CD4-positive, alpha-beta T cell (primary cell): ENCODE data around the gene PRRT4. TPM values are rescaled to one million over a fixed set of nuclear protein-coding genes. Genes with fewer than 3 reads are reported as not detected.

Experiments used
- ATAC-seq: fragments of 200-7000 bp; cut with Tn5 transposase; one replicate; pipeline ENCODE4 v1.10.0; 2022; ENCODE audit warnings: mild to moderate bottlenecking; ENCODE audit not compliant: poor library complexity
- CTCF ChIA-PET: fragments of 350-600 bp; sonication (Branson Sonifier 250); formaldehyde crosslinking; loops from one replicate; lab custom pipeline; 2021; ENCODE audit warnings: antibody characterized with exemption, inconsistent platforms; lab: Charles Lee
- POLR2A ChIA-PET: fragments of 350-600 bp; sonication (Branson Sonifier 250); formaldehyde crosslinking; loops from one replicate; lab custom pipeline; 2021; ENCODE audit warnings: antibody characterized with exemption, inconsistent platforms; lab: Charles Lee
- DNase-seq, 14 experiments: peaks; one replicate each; pipeline ENCODE4 v3.0.0-alpha.2; 2013 to 2020; ENCODE audit warnings: mixed read lengths in 2 of 14
- H3K27ac ChIP-seq, 2 donors: one replicate each; pipeline versions ENCODE4 v1.5.1 to v1.7.0; 2013; ENCODE audit warnings: low read length in 2 of 2, low read depth in 1 of 2, mild to moderate bottlenecking in 1 of 2
- H3K27me3 ChIP-seq, 2 experiments: 1 replicate in 1 of 2; 2 replicates in 1 of 2; pipeline versions ENCODE4 v1.6.1 to v1.7.0; 2013; ENCODE audit warnings: low read length in 2 of 2, control low read depth in 1 of 2, mild to moderate bottlenecking in 1 of 2, moderate library complexity in 1 of 2; ENCODE audit not compliant: insufficient read depth in 2 of 2, control insufficient read depth in 1 of 2
- H3K36me3 ChIP-seq: one replicate; pipeline ENCODE4 v1.6.1; 2013; ENCODE audit warnings: low read length, control low read depth; ENCODE audit not compliant: insufficient read depth
- H3K4me1 ChIP-seq: one replicate; pipeline ENCODE4 v1.6.1; 2013; ENCODE audit warnings: low read length, control low read depth; ENCODE audit not compliant: insufficient read depth
- H3K4me3 ChIP-seq: one replicate; pipeline ENCODE4 v1.5.1; 2013; ENCODE audit warnings: mild to moderate bottlenecking, low read length, moderate library complexity
- H3K9me3 ChIP-seq, 2 experiments: 1 replicate in 1 of 2; 2 replicates in 1 of 2; pipeline versions ENCODE4 v1.6.1 to v1.7.0; 2013; ENCODE audit warnings: low read length in 2 of 2, mild to moderate bottlenecking in 2 of 2, control low read depth in 1 of 2, moderate library complexity in 1 of 2; ENCODE audit not compliant: control insufficient read depth in 1 of 2, insufficient read depth in 1 of 2
- H3K27ac Mint-ChIP-seq: one replicate; pipeline ENCODE4 v1.8.0; 2020; ENCODE audit warnings: mixed read lengths
- H3K27me3 Mint-ChIP-seq: one replicate; pipeline ENCODE4 v1.8.0; 2021; ENCODE audit warnings: mixed read lengths
- H3K36me3 Mint-ChIP-seq: one replicate; pipeline ENCODE4 v1.8.0; 2021; ENCODE audit warnings: low read depth, mixed read lengths
- H3K4me1 Mint-ChIP-seq: one replicate; pipeline ENCODE4 v1.8.0; 2021; ENCODE audit warnings: low read depth, mixed read lengths
- H3K4me3 Mint-ChIP-seq: one replicate; pipeline ENCODE4 v1.8.0; 2020; ENCODE audit warnings: mild to moderate bottlenecking, mixed read lengths
- H3K9me3 Mint-ChIP-seq: one replicate; pipeline ENCODE4 v1.8.0; 2020; ENCODE audit warnings: mixed read lengths
- intact Hi-C, 2 experiments: fragments of 100-400 bp; cut with DNase I in 1 of 2; cut with micrococcal nuclease in 1 of 2; formaldehyde crosslinking; loops; one replicate each; pipeline versions ENCODE4 v1.15.1 to v1.9.0; 2023 to 2025; cut with DNase I, micrococcal nuclease
- total RNA-seq, 174 experiments: library from RNA in 2 of 174; stranded (reverse) in 2 of 174; gene quantifications; one replicate each; pipeline ENCODE4 v1.2.3 and lab custom pipeline; 2021 to 2026
- TF ChIP-seq, protein P1 (sequence below): fragments of 200-600 bp; IDR thresholded peaks from one replicate; pipeline ENCODE4 v1.8.0; 2022; ENCODE audit warnings: antibody characterized with exemption, mild to moderate bottlenecking

Gene PRRT4
- total RNA-seq, 2 experiments from 2014 or later: 0.47 to 0.63 TPM

DNA sequence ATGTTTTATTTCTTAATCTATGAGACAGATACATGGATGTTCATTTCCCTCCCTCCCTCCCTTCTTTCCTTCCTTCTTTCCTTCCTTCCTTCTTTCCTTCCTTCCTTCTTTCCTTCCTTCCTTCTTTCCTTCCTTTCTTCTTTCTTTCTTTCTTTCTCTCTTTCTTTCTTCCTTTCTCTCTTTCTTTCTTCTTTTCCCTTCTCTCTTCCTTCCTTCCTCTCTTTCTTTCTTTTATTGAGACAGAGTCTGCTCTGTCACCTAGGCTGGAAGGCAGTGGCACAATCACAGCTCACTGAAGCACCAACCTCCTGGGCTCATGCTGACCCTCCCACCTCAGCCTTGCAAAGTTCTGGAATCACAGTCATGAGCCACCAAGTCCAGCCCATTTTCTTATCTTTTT, 5.5 kb upstream of the PRRT4 start:
- peaks cover 54% of the 10 kb centered on the region for H3K27me3 Mint-ChIP-seq
- Histone ChIP-seq H3K9me3 (no peaks in the 10 kb centered on the region), H3K4me3 (no peak overlapping the region), H3K27ac (no peak overlapping the region), H3K4me1 (peaks cover 6% of the 10 kb centered on the region), H3K27me3 (peaks cover 14 to 26% of the 10 kb centered on the region in 2 experiments), H3K36me3 (no peaks in the 10 kb centered on the region)
- no peak overlapping the region for H3K4me3 Mint-ChIP-seq
- ATAC-seq (no peak), DNase-seq (no peak)
- H3K9me3 Mint-ChIP-seq: no peaks in the 10 kb centered on the region
- CTCF ChIA-PET: no interaction called here
- intact Hi-C loops: no loop called here
- no peak overlapping the region for H3K27ac Mint-ChIP-seq
- POLR2A ChIA-PET: no interaction called here
- H3K4me1 Mint-ChIP-seq: peaks cover 8% of the 10 kb centered on the region
- no peaks in the 10 kb centered on the region for H3K36me3 Mint-ChIP-seq
- TF ChIP-seq, protein P1, sequence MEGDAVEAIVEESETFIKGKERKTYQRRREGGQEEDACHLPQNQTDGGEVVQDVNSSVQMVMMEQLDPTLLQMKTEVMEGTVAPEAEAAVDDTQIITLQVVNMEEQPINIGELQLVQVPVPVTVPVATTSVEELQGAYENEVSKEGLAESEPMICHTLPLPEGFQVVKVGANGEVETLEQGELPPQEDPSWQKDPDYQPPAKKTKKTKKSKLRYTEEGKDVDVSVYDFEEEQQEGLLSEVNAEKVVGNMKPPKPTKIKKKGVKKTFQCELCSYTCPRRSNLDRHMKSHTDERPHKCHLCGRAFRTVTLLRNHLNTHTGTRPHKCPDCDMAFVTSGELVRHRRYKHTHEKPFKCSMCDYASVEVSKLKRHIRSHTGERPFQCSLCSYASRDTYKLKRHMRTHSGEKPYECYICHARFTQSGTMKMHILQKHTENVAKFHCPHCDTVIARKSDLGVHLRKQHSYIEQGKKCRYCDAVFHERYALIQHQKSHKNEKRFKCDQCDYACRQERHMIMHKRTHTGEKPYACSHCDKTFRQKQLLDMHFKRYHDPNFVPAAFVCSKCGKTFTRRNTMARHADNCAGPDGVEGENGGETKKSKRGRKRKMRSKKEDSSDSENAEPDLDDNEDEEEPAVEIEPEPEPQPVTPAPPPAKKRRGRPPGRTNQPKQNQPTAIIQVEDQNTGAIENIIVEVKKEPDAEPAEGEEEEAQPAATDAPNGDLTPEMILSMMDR: no peak

DNA sequence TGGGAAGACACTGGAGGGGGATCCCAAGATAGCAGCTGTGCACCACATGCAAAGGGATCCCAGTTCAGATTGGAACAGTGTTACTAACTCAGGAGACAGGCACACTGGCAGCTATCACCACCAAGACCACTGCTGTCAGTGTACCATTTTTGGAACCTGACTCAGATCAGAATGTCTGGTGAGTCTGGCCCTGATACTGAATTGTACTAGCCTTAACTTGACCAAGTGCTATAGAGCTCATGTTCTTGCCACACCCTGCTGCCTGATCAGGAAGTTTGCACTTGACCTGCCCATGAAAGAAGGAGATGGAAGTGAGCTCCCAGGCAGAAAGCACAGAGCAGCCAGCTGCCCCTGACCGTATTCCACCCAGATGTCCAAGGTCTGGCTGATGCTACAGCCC, 4.8 kb upstream of the PRRT4 start:
- CTCF ChIA-PET: no interaction called here
- no peak overlapping the region for H3K27ac Mint-ChIP-seq

DNA sequence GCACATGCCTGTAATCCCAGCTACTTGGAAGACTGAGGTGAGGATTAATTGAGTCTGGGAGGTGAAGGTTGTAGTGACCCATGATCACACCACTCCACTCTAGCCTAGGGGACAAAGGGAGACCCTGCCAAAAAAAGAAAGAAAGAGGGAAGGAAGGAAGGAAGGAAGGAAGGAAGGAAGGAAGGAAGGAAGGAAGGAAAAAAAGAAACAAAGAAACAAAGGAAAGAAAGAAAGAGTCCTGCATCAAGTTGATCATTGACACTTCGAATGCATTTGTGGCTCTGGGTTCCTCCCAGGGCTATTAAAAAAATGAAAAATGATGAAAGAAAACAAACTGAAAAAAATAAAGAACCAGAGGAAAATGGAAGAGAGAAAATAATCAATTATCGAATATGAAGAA, 3.9 kb upstream of the PRRT4 start:
- no peak for ATAC-seq
- no peaks in the 10 kb centered on the region for H3K9me3 ChIP-seq
- no peak overlapping the region for H3K4me3 Mint-ChIP-seq
- TF ChIP-seq, protein P1: no peak
- peaks cover 15 to 26% of the 10 kb centered on the region in 2 experiments for H3K27me3 ChIP-seq
- no peak overlapping the region for H3K4me3 ChIP-seq
- intact Hi-C loops: no loop called here
- POLR2A ChIA-PET: no interaction called here
- H3K4me1 Mint-ChIP-seq: peaks cover 17% of the 10 kb centered on the region
- peaks cover 16% of the 10 kb centered on the region for H3K4me1 ChIP-seq
- peaks cover 62% of the 10 kb centered on the region for H3K27me3 Mint-ChIP-seq
- no peaks in the 10 kb centered on the region for H3K36me3 Mint-ChIP-seq
- no peak overlapping the region for H3K27ac Mint-ChIP-seq
- H3K27ac ChIP-seq: no peak overlapping the region
- H3K36me3 ChIP-seq: no peaks in the 10 kb centered on the region
- DNase-seq: no peak
- CTCF ChIA-PET: no interaction called here
- no peaks in the 10 kb centered on the region for H3K9me3 Mint-ChIP-seq

More for the DNA sequence above, 4.8 kb upstream of the PRRT4 start:
- Mint-ChIP-seq H3K27me3 (peaks cover 57% of the 10 kb centered on the region), H3K4me3 (no peak overlapping the region), H3K4me1 (peaks cover 12% of the 10 kb centered on the region), H3K36me3 (no peaks in the 10 kb centered on the region), H3K9me3 (no peaks in the 10 kb centered on the region)
- intact Hi-C loops: no loop called here
- H3K27ac ChIP-seq: no peak overlapping the region
- ATAC-seq (no peak), DNase-seq (no peak)
- no peaks in the 10 kb centered on the region for H3K36me3 ChIP-seq
- H3K4me3 ChIP-seq: no peak overlapping the region
- TF ChIP-seq, protein P1: no peak
- no peaks in the 10 kb centered on the region for H3K9me3 ChIP-seq
- POLR2A ChIA-PET: no interaction called here
- peaks cover 8% of the 10 kb centered on the region for H3K4me1 ChIP-seq
- H3K27me3 ChIP-seq: peaks cover 14 to 26% of the 10 kb centered on the region in 2 experiments
